ENCODE results near the gene PLA2G4C.

- TF ChIP-seq POLR2A (IDR thresholded peaks at IDR 0.05), result no peak
- TF ChIP-seq CTCF (IDR thresholded peaks at IDR 0.05 in 8 of 11, conservative IDR thresholded peaks at IDR 0.05 in 3 of 11), result no peak
- TF ChIP-seq POLR2AphosphoS5 (IDR thresholded peaks at IDR 0.05), result no peak
Observed at GRCh38 chr19:48060381-48060780, 50.2 kb downstream of the PLA2G4C start.

Data from spleen (tissue), 7 donors.